HepG2 (cell line): ENCODE measurements around the gene COL18A1. TPM values are rescaled to one million over a fixed set of nuclear protein-coding genes. Genes with fewer than 3 reads are reported as not detected.
A peak's percentile ranks its signal among the peaks of the same experiment; 100 is the strongest.

Experiments
- AHDC1 ChIP-seq: sonication (generic); formaldehyde crosslinking; IDR thresholded peaks from 2 replicates; pipeline ENCODE4 v1.5.1; 2020; ENCODE audit warnings: mild to moderate bottlenecking, missing genetic modification reagents, borderline replicate concordance
- CBFB ChIP-seq: sonication (generic); formaldehyde crosslinking; IDR thresholded peaks from 2 replicates; pipeline ENCODE4 v1.4.0; 2020; ENCODE audit warnings: missing genetic modification reagents
- CEBPG ChIP-seq: IDR thresholded peaks from 2 replicates; pipeline ENCODE4 v1.6.1; 2016
- DDIT3 ChIP-seq: sonication (generic); formaldehyde crosslinking; IDR thresholded peaks from 2 replicates; pipeline ENCODE4 v1.4.0; 2020; ENCODE audit warnings: mild to moderate bottlenecking, missing genetic modification reagents
- FOXK1 ChIP-seq: sonication (generic); formaldehyde crosslinking; IDR thresholded peaks from 2 replicates; pipeline ENCODE4 v1.4.0; 2020; ENCODE audit warnings: low read depth, missing genetic modification reagents, borderline replicate concordance
- PITX1 ChIP-seq: sonication (generic); formaldehyde crosslinking; IDR thresholded peaks from 2 replicates; pipeline ENCODE4 v1.5.1; 2020; ENCODE audit warnings: mild to moderate bottlenecking, missing genetic modification reagents
- PPARG ChIP-seq: conservative IDR thresholded peaks from 2 replicates; pipeline ENCODE4 v1.6.1; 2016; ENCODE audit warnings: missing biosample characterization, missing genetic modification reagents
- RAD51 ChIP-seq: fragments of 450-650 bp; IDR thresholded peaks from 2 replicates; pipeline ENCODE4 v1.6.1; 2016; ENCODE audit warnings: borderline replicate concordance
- RARA ChIP-seq: IDR thresholded peaks from 2 replicates; pipeline ENCODE4 v1.6.1; 2016; ENCODE audit warnings: missing genetic modification reagents, missing compliant biosample characterization
- RORA ChIP-seq: sonication (generic); formaldehyde crosslinking; IDR thresholded peaks from 2 replicates; pipeline ENCODE4 v1.5.0; 2020; ENCODE audit warnings: mild to moderate bottlenecking, missing genetic modification reagents, moderate library complexity
- TRIM22 ChIP-seq: fragments of 450-650 bp; IDR thresholded peaks from 2 replicates; pipeline ENCODE4 v1.6.1; 2017
- U2AF1 ChIP-seq: fragments of 200-400 bp; formaldehyde crosslinking; optimal IDR thresholded peaks from 2 replicates; pipeline ENCODE3; 2017; ENCODE audit warnings: mild to moderate bottlenecking, low read depth, low read length
- ZBTB8A ChIP-seq: sonication (generic); formaldehyde crosslinking; IDR thresholded peaks from 2 replicates; pipeline ENCODE4 v1.4.0; 2020; ENCODE audit warnings: mild to moderate bottlenecking, low read depth, missing genetic modification reagents, borderline replicate concordance
- ZHX1 ChIP-seq: sonication (generic); formaldehyde crosslinking; IDR thresholded peaks from 2 replicates; pipeline ENCODE4 v1.8.1; 2022; ENCODE audit warnings: low read depth, mild to moderate bottlenecking, missing genetic modification reagents
- ZNF124 ChIP-seq: sonication (generic); formaldehyde crosslinking; IDR thresholded peaks from 2 replicates; pipeline ENCODE4 v1.4.0; 2020; ENCODE audit warnings: missing genetic modification reagents
- ZNF180 ChIP-seq: sonication (generic); formaldehyde crosslinking; IDR thresholded peaks from 2 replicates; pipeline ENCODE4 v1.4.0; 2020; ENCODE audit warnings: low read depth, missing genetic modification reagents, borderline replicate concordance
- ZNF343 ChIP-seq: sonication (generic); formaldehyde crosslinking; IDR thresholded peaks from 2 replicates; pipeline ENCODE4 v1.4.0; 2020; ENCODE audit warnings: mild to moderate bottlenecking, missing genetic modification reagents
- ZNF546 ChIP-seq: sonication (generic); formaldehyde crosslinking; conservative IDR thresholded peaks from 2 replicates; pipeline ENCODE4 v1.8.1; 2023; ENCODE audit warnings: mild to moderate bottlenecking, missing genetic modification reagents
- ZNF564 ChIP-seq: sonication (generic); formaldehyde crosslinking; IDR thresholded peaks from 2 replicates; pipeline ENCODE4 v1.8.1; 2023; ENCODE audit warnings: mild to moderate bottlenecking, missing genetic modification reagents
- ZNF598 ChIP-seq: sonication (generic); formaldehyde crosslinking; IDR thresholded peaks from 2 replicates; pipeline ENCODE4 v1.5.1; 2020; ENCODE audit warnings: mild to moderate bottlenecking, missing genetic modification reagents, borderline replicate concordance
- ZSCAN22 ChIP-seq: sonication (generic); formaldehyde crosslinking; IDR thresholded peaks from 2 replicates; pipeline ENCODE4 v1.4.0; 2020; ENCODE audit warnings: mild to moderate bottlenecking, missing genetic modification reagents
- polyA plus RNA-seq, 8 experiments: library from polyadenylated mRNA; depleted of rRNA in 3 of 8; stranded (reverse) in 7 of 8; unstranded in 1 of 8; fragments of >200 nt; fragmentation: Illumina TruSeq in 4 of 8; extraction: Trizol in 4 of 8; gene quantifications; 2 replicates each; pipeline versions ENCODE4 v1.2.1 to v1.2.3, GENCODE V29; 2011 to 2016; ENCODE audit warnings: low read depth in 4 of 8, missing spikeins in 1 of 8, mixed read lengths in 1 of 8; ENCODE audit not compliant: insufficient read depth in 1 of 8
- total RNA-seq, 5 experiments: library from RNA; depleted of rRNA; stranded (reverse); fragments of >200 nt; fragmentation: Illumina TruSeq; extraction: Trizol; gene quantifications; 2 replicates each; pipeline ENCODE4 v1.2.3, GENCODE V29; 2016; ENCODE audit warnings: low read depth in 1 of 5

The COL18A1 gene
- total and polyA plus RNA-seq, 2 of the 13 experiments (the other 11 are each of a cell fraction or from before 2014, with no cell fraction given): 79.0 to 102 TPM

GRCh38 chr21:45356653-45357435 lies 48.1 kb upstream of the COL18A1 start (continued):
- TF ChIP-seq AHDC1 (CRISPR knock-in tag) (no peak), DDIT3 (CRISPR knock-in tag) (no peak), PITX1 (CRISPR knock-in tag) (no peak), ZNF180 (CRISPR knock-in tag) (no peak), RORA (CRISPR knock-in tag) (no peak), CEBPG (peak; percentile 69), ZNF343 (0 out of 2 replicates have a peak, but pooled peaks have one; percentile 30), ZNF124 (CRISPR knock-in tag) (no peak), ZNF564 (no peak), FOXK1 (CRISPR knock-in tag) (peak; percentile 58; the same call in 1 of the 2 replicates), RAD51 (no peak), ZBTB8A (CRISPR knock-in tag) (no peak), CBFB (CRISPR knock-in tag) (no peak), RARA (CRISPR knock-in tag) (0 out of 2 replicates have a peak, but pooled peaks have one; percentile 68), ZNF598 (CRISPR knock-in tag) (no peak), TRIM22 (no peak), U2AF1 (no peak), ZHX1 (no peak), PPARG (CRISPR knock-in tag) (peak; percentile 42; the same call in 1 of the 2 replicates), ZSCAN22 (CRISPR knock-in tag) (no peak), ZNF546 (CRISPR knock-in tag) (no peak)
